Epithelial cell of esophagus (primary cell): ENCODE measurements around the gene KAZALD1.

ENCODE experiments used
- DNase-seq: peaks from one replicate; pipeline ENCODE4 v3.0.0; 2010; ENCODE audit warnings: low read depth
- H3K4me3 ChIP-seq: 2 replicates; pipeline ENCODE4 v1.5.1; 2011; ENCODE audit warnings: mild to moderate bottlenecking, low read length, control low read depth
- CTCF ChIP-seq: IDR thresholded peaks from 2 replicates; pipeline ENCODE4 v1.5.1; 2011; ENCODE audit warnings: low read depth, mild to moderate bottlenecking, low read length, control low read depth, inconsistent platforms; ENCODE audit not compliant: insufficient read depth; ENCODE audit errors: missing control alignments

The KAZALD1 gene

GRCh38 chr10:101016814-101017213 lies 45.0 kb upstream of the KAZALD1 start:
- no peak for DNase-seq

GRCh38 chr10:101018118-101018599 lies 43.6 kb upstream of the KAZALD1 start:
- no peak for DNase-seq
- no peak for TF ChIP-seq CTCF
- H3K4me3 ChIP-seq: no peak overlapping the region

More at GRCh38 chr10:101016814-101017213, 45.0 kb upstream of the KAZALD1 start:
- no peak for TF ChIP-seq CTCF
- no peak overlapping the region for H3K4me3 ChIP-seq

GRCh38 chr10:101018600-101019439 lies 43.0 kb upstream of the KAZALD1 start:
- TF ChIP-seq CTCF: peak; percentile 70
- H3K4me3 ChIP-seq: no peak overlapping the region
- DNase-seq: peak; percentile 76

- no peak for DNase-seq
- H3K4me3 ChIP-seq: no peak overlapping the region
- no peak for TF ChIP-seq CTCF
These were observed 42.4 kb upstream of the KAZALD1 start for GRCh38 chr10:101019440-101019703.

- TF ChIP-seq CTCF: no peak
- H3K4me3 ChIP-seq: no peak overlapping the region
- DNase-seq: no peak
These were observed 41.2 kb upstream of the KAZALD1 start for GRCh38 chr10:101020427-101021075.

GRCh38 chr10:101021239-101021638 lies 40.5 kb upstream of the KAZALD1 start:
- no peak for TF ChIP-seq CTCF
- DNase-seq: no peak
- no peak overlapping the region for H3K4me3 ChIP-seq
